NCI-H2081 treated with DMSO at 0.1 percent for 48 hours (cell line): ENCODE measurements around the gene ZDHHC24.
"Not testable (repeated sequence)": the region's sequence is repeated elsewhere in the genome, so short reads cannot be mapped to it uniquely, and the experiment has no call there.

Experiments used
- DNase-seq: peaks from one replicate; lab custom pipeline; 2025; lab: John Stamatoyannopoulos, UW

Gene ZDHHC24

DNA sequence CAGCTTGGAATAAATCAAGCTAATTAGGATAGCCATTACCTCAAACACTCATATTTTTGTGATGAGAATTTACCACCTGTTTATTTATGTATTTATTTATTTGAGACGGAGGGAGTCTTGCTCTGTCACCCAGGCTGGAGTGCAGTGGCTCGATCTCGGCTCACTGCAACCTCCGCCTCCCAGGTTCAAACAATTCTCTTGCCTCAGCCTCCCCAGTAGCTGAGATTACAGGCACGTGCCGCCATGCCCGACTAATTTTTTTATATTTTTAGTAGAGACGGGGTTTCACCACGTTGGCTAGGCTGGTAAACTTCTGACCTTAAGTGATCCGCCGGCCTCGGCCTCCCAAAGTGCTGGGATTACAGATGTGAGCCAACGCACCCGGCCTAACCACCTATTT lies 896 bp downstream of the ZDHHC24 start:
- DNase-seq, result not testable (repeated sequence)

DNA sequence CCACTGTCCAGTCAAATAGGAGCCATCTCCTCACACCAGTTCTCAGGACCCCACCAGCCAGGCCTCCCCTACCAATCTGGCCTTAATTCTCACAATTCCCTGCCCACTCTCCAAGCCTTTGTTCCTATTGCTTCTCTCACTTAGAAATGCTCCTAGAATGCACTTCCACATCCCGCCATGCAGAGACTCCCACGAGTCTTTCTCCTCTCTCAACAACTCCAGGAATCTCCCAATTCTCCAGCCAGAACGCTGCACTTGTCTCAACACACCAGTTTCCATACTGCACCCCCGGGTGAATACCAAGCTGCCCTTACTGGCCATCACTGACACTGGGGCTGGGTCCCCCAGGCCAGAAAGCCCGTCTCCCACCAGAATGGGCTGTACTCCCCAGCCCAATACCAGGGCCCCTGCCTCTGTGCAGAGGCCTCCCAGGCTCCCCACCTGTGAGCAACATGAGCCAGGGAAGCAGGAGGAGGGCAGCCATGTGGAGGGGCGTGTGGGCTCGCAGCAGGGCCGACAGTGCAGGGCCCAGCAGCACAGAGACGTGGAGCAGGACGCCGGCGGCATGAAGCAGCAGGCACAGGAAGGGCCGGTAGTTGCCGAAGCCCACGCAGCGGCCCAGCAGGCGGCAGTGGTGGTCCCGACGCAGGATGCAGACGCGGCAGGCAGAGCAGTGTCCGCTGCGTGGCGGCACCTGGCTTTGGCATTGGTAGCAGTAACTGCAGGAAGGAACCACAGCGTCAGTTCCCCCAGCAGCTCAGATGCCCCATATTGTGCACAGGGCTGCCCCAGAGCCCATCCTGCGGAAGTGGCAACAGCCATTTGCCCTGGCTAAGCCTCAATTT lies 2.4 kb downstream of the ZDHHC24 start:
- DNase-seq, result no peak

DNA sequence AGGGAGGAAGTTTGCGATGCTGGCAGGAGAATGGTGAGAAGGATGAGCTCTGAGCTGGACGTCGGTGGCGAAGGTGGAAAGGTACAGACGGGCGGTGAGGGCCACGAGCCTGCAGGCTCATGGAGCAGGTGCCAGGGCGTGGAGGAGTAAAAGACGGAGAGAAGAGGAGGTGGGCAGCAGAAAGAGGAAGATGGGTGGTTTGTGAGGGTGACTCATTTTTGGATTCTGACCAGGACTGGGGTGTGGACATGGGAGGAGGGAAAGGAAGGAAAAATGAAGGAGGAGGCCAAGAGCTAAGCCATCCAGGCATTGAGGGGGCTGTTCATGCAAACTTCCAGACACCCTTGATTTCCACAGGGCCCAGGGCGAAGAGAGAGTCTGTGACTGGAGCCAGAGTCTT lies 3.5 kb downstream of the ZDHHC24 start:
- no peak for DNase-seq

DNA sequence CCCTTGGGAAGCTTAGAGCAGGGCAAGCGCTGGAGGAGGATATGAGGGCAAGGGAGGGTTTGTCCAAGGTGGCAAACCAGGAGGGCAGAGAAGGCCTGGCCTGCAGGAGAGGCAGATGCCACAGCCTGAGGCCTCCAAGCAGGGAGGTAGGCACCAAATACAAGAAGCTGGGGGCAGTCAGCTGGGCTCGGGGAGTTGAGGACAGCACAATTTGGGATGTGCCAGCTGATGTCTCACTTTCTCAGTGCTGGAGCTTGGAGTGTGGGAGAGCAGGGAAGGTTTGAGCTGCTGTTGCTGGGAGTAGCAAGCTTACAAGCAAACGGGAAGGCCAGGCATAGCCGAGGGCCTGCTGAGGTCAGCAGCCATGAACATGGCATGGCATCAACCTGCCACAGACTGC lies 4.0 kb downstream of the ZDHHC24 start:
- no peak for DNase-seq

DNA sequence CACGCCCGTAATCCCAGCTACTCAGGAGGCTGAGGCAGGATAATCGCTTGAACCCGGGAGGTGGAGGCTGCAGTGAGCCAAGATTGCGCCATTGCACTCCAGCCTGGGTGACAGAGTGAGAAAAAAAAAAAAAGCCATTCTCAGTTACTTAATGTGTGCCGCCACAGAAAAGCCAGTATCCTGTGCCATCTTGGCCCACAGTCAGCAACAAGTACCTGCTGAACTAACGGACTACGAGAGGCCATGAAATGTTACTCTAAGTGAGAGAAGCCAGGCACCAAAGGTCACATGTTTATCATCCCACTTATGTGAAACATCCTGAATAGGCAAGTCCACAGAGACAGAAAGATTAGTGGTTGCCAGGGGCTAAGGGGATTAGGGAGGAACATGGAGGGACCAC lies 5.2 kb downstream of the ZDHHC24 start:
- DNase-seq, result not testable (repeated sequence)

DNA sequence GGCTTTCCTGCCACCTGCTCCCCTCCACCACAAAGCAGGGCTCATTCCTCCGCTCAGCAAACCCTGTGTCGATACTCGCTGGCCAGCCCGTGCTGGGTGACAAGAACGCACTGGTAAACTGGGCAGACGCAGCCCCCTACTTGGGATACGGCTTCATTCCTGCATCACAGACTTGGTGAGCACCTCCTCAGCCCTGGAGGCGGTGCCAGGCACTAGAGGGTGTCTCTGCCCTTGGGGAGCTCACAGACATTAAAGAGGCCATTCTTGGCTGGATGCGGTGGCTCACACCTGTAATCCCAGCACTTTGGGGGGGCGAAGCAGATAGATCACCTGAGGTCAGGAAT lies 6.0 kb downstream of the ZDHHC24 start:
- DNase-seq, result no peak

DNA sequence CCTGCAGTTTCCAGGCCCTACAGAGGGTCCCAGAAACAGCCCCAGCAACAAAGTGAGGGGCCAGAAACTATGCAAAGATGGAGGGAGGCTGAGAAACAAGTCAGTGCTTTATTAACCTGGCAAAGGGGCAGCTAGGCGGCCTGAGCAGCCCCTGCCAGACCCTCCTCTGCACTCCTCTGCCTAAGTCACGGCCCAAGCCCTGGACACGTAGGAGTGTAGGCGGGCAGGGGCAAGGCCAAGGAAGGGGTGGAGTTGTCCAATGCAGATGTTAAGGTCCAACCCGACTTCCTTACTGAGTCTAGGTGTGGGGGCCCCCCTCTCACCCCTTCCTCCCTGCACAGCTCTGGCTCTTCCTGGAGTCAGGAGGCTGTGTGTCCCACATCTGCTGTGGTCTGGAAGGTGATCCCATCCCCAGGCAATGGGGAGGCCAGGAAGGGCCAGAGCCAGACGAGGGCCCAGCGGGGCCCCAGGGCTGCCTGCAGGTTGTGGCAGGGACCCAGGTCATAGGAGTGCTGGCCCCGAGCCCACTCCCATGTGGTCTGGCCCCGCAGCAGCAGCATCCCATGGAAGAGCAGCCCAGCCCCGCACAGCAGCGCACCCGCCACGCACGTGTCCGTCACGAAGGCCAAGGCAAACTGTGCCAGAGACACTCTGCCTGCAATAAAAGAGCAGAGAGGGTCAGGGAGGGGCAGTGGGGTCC lies 6.5 kb downstream of the ZDHHC24 start:
- DNase-seq, result no peak

DNA sequence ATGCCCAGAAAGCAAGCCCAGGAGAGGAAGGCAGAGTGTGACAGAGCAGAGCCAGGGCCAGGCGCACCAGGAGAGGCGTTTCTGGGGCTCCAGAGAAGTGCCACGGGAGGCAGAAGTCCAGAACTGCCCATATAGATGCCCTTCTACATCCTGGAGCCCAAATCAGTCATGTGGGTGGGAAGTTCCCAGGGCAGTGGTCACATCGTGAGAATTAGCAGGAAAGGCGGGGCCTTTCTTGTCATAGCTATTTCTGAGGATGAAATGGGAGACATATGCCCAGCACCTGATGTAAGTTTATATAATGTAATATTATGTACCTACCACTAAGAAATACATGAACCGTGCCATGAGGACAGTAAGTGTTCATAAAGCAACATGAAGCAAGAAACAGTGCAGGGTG lies 13.1 kb downstream of the ZDHHC24 start:
- no peak for DNase-seq

DNA sequence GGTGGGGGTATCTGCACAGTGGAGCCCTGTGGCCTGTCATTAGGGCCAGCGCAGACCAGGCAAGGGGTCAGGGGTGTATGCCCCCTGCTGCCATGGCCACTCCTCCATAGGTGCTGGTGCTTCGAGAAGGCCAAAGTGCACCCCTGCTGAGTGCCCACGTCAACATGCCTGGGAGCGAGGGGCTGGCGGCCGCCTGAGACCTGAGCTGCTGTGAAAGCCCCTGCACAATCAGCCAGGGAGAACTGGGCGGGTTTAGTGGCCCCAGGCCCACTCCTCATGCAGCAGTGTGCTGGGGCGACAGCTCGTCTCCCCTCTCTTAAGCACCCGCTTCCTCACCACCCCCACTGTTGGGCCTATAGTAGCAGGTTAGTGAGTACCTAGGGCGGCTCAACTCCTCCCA lies 14.0 kb downstream of the ZDHHC24 start:
- DNase-seq, result no peak

DNA sequence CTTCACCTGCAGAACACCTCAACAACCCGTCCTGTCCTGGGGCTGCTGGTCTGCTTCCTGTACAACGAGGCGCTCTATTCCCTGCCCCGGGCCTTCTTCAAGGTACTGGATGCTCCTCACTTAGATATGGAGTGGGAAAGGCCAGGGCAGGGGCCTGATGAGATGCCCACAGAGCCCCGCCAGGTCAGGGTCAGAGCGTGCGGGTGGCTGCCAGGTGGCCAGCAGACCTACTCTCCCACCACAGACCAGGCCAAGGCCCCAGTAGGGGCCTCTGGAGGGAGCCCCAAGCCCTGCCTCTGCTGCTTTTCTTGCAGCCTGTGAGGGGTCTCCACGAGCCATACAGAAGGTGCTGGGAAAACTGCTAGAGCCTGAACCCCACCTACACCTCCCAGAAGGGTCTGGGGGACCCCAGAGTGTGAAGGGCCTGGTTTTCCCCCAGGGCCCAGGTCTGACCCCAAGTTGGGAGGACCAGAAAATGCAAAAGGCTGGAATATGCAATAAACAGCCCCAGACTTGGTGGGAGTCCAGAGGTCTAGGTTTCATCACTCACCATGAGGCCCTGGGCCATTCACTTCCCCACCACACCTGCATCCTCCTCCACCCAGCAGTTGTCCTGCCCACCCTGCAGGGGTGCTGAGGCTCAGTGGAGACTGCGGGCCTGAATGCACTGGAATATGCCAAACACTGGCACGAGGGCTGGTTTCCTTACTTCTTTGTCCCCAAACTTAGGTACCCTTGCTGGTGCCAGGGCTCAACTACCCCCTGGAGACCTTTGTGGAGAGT lies 14.7 kb downstream of the ZDHHC24 start:
- no peak for DNase-seq

DNA sequence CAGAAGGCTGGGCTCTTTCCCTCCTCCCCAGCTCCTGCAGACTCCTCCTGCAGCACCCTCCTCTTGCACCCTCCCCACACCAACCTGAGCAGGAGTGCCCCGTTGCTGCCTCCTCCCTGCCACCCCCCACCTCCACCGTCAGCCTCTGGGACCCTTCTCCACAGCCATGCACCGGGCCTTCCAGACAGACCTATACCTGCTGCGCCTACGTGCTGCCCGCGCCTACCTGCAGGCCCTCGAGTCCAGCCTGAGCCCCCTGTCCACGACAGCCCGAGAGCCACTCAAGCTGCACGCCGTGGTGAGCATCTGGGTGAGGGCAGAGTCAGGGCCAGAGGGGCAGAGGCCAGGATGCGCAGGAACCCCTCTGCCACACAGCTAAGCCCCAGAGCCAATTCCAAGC lies 16.2 kb downstream of the ZDHHC24 start:
- DNase-seq, result no peak

DNA sequence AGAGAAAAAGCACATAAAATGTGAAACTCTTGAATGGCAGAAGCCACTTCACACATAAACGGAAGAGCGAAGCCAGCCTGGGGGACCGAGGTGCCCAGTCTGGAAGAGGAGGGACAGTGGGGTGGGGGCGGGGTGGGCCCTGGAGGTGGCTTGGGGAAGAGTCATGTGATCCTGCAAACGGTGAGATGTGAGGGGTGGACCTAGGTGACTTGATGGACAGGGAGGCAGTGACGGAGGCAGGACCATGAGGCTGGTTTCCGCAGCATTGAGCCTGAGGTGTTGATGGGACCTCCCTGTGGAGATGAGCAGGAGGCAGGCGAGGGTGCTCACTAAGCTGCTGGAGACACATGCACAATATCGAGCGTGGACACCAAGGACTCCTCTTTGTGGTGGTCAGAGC lies 16.8 kb downstream of the ZDHHC24 start:
- no peak for DNase-seq

DNA sequence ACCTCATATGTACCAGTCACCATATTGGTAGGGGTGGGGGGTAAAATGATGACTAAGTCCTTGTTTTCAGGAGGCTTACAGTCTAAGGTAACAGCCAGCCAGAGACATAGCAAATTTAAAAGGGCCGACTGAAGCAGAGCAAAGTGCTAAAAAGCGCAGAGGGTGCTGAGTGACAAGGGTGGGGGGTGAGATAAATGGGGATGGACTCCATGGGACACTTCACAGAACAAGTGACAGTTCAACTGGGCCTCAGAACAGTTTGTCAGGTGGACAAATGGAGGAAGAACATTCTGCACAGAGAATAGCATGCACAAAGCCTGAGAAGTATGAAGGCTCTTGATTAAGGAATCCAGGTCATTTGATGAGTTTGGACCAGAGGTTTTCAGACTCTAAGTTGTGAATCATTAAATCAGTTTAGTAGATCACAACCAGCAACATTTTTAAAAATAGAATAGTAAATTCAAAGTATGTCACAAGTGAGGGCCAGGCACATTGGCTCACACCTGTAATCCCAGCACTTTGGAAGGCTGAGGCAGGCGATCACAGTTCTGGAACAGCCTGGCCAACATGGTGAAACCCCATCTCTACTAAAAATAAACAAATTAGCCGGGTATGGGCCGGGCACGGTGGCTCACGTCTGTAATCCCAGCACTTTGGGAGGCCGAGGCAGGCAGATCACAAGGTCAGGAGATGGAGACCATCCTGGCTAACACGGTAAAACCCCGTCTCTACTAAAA lies 21.4 kb downstream of the ZDHHC24 start:
- DNase-seq, result no peak

DNA sequence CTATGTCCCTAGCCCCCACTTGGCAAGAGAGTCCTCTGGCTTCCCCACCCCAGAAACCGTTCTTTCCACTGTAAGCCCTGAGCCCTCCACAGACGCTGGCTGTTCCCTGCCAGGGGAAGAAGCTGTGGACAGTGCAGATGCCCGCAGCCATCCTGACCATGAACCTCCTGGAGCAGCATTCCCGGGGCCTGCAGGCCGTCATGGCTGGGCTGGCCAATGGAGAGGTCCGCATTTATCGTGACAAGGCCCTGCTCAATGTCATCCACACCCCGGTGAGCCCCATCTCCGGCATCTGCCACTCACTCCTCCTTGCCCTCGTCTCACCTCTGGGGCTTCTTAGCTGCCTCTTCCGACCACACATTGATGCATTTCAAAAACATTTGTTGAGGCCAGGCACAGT lies 22.2 kb downstream of the ZDHHC24 start:
- no peak for DNase-seq

DNA sequence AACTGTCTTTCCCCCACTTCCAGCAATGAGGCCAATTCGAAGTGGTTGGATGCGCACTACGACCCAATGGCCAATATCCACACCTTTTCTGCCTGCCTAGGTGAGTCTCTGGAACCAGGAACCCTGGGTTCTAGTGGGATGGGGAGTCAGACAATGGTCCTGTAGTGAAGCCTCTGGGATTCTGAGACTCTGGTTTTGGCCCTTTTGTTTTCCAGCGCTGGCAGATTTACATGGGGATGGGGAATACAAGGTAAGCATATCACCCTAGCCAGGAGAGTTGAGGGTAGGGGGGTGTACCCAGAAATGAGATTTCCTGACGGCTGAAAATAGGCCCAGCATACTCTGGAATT lies 34.9 kb downstream of the ZDHHC24 start:
- DNase-seq, result no peak

DNA sequence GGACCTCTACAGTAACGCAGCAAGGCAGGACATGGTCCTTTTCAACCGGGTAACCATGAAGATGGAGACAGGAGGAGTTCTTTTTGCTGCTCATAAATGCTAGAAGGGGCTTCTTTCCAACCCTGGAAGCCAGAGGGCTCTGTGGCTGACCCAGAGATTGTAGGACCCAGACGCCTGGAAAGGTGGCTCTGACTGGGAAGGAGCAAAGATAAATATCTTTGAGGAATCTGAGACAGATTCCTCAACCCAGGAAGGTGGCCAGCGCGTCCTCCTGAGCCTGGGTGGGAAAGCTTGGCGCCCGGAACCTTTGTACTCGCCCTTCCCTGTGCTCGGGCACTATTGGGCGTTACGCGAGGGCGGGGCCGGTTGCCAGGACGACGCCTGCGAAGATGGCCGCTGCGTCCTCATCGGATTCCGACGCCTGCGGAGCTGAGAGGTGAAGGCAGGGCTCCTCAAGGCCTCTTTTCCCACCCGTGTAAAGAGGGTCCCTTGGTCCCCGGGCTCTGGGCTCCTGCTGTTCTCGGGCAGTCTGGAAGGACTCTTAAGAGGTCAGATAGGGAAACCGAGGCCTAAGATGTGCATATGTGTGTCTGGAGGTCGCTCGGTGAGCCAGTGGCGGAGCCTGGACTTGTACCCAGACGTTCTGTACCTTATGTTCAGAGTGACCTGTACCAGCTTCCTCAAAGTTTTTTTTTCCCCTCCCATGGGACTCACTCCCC lies 35.4 kb downstream of the ZDHHC24 start, which contains the start of gene BBS1:
TSS of gene BBS1 (plus strand) at position 365 of the 719 bp plus-strand sequence. CDS start at position 390, 25 bp downstream.
- peak; percentile 18 for DNase-seq

DNA sequence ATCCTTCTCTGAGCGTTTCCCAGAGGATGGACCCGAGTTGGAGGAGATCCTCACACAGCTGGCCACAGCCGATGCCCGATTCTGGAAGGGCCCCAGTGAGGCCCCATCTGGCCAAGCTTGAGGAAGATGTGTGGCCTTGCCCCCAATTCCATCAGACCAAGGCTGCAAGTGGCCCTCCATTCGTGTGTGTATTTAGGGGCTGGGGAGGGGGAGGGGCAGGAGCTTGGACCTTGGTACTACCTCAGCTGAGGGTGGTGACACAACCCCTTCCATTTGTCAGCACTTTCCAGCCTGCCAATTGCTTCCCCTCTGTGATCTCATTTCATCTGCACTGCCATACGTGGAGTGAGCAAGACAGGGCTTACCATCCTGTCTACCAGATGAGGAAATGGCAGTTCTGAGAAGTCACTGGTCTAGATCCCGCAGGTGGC lies 36.7 kb downstream of the ZDHHC24 start:
- no peak for DNase-seq

DNA sequence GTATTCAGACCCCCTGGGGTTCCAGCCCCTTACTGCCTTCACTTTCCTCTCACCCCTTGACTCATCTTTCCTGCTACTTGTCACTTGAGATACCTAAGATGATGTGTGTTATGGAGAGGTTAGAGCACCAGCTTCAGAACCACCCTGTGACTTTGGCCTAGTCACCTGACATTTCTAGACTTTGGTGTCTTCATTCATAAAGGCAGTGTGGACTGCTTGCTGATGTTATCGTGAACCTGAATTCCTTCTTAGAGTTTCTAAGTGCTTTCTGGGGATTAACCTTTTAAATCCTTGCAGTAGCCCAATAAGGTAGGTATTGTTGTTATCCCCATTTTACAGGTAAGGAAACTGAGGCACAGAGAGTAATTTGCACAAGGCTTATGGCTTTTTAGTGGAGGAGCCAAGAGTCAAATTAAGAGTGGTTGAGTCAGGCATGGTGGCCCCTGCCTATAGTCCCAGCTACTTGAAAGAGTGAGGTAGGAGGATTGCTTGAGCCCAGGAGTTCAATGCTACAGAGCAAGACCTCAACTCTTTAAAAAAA lies 40.5 kb downstream of the ZDHHC24 start:
- no peak for DNase-seq

DNA sequence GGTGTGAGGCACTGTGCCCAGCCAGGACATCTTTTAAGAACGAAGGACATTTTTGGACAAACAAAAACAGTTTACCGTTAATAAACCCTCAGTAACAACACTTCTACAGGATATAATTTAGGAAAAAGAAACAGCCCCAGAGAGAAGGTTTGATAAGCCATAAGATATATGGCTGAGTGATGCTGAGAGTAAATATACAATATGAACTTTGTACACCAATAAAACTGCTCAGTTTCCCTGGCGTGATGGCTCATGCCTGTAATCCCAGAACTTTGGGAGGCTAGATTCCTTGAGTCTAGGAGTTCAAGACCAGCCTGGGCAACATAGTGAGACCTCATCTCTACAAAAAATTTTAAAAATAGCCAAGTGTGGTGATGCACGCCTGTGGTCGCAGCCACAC lies 47.3 kb downstream of the ZDHHC24 start:
- DNase-seq, result no peak

DNA sequence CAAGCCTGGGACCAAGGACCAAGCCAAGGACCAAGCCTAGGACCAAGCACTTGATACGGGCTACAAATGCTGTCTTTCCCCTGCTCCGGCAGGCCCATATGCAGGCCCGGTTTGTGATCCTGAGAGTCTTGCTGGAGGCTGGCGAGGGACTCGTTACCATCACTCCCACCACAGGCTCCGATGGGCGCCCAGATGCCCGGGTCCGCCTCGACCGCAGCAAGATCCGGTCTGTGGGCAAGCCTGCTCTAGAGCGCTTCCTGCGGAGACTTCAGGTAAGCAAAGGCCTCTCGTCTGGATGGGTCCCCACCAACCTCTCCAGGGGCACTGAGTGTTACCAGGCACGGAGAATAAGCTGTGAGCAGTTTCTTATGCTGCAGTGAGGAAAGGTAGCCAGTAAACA lies 48.6 kb downstream of the ZDHHC24 start:
- DNase-seq, result no peak

DNA sequence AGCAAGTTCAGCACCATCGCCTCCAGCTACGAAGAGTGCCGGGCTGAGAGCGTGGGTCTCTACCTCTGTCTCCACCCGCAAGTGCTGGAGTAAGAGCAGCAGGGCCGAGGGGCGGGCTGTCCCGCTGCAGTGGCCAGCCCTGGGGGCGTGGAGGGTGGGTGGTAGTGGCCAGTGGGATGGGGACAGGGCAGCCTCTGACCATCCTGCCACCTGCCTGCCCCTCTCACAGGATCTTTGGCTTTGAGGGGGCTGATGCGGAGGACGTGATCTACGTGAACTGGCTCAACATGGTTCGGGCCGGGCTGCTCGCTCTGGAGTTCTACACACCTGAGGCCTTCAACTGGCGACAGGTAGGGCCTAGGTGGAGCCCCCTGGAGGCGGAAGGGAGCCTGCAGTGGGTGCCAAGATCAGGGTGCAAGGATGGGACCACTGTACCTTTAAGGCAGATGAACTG lies 50.4 kb downstream of the ZDHHC24 start:
- no peak for DNase-seq
